Head of caudate nucleus (tissue), 42 donors: ENCODE results near the gene CTSC.
"Not testable (repeated sequence)": the region's sequence is repeated elsewhere in the genome, so short reads cannot be mapped to it uniquely, and the experiment has no call there.

ENCODE experiments used
- DNase-seq, 42 donors: peaks; one replicate each; pipeline versions ENCODE4 v3.0.0 to v3.0.0-alpha.2; 2020 to 2021; ENCODE audit warnings: mixed read lengths in 7 of 42
- intact Hi-C: fragments of 100-400 bp; cut with DNase I; formaldehyde crosslinking; loops from one replicate; pipeline ENCODE4 v1.15.0; 2022

The CTSC gene

DNA sequence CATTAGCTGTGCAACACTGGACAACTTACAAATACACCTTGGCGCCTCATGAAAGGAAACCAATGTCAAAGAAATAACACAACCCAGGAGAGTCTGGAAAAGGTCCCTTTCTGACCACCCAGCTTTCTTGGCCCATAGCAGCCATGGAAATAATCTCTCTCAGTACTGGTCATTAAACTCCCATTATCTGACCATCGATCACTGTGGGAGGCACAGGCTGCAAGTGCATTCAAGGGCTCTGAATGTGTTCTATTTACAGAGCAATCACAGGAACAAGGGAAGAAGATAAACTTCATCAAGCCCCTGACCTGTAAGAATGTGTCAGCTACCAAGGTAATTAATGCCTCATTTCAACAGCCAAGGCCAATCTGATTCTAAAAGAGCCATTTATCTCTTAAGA, 40.1 kb downstream of the CTSC start:
- intact Hi-C loops: no loop called here
- DNase-seq: no peak

DNA sequence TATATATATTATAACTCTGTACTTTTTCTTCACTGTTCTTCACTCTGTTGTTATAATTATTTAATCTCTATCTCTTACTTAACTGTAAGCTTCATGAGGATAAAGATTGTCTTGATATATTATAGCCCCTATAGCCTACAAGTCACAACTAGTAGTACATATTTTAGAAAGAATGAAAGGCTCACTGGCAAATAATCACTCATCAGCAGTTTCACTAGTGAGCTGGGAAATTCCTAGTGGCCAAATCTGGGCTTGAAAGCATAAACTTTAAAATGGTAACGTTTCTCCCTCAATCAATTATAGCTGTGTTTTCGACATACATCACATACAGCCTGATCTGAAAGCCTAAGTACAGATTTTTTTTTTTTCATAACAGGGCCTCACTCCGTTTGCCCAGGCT, 42.5 kb downstream of the CTSC start:
- intact Hi-C loops: no loop called here
- no peak for DNase-seq

DNA sequence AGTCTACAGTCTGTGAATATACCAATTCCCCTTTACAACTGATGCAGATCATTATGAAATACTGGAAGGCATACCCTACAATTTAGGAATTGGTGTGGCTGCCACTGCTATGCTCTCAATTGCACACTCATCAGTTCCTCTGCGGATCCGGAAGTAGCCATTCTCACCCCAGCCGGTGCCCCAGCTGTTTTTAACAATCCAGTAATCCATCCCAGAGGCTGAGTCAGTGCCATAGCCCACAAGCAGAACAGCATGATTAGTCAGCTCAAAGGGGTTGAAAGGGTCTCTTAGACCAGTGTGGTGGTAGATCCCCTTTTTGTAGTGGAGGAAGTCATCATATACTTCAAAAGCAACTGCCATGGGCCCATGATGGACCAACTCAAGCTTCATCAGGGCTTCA, 43.6 kb downstream of the CTSC start:
- intact Hi-C loops: no loop called here
- DNase-seq: peak in 1 of 42 donors; percentile 12

DNA sequence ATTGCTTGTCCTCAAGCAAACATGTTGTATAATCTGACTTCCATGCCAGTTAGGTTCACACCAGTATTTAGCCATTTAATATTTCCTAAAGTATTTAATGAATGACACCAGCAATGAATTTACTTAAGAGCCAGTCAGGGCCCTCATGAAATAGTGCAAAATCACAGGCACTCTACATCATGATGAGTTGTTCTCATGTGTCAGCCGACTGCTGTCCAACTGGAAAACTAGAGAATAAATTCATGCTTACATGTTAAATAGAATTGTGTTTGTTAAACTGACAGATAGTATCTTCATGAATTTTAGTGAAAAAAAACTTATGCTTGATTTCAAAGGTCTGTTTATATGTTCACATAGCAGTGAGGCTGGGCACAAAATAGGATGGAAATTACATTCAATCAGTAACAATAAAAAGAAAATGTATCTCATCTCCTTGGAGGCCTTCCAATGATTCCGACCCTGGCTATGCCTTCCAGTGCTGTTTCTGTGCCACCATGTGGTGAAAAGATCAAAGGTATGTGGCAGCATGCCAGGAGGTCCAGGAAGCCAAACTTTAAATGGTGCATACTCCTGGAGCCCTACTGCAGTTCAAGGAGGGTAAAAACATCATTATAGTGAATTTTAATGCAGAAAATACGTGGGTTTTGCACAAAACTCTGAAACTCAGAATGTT, 45.2 kb downstream of the CTSC start:
- no peak for DNase-seq
- intact Hi-C loops: no loop called here

DNA sequence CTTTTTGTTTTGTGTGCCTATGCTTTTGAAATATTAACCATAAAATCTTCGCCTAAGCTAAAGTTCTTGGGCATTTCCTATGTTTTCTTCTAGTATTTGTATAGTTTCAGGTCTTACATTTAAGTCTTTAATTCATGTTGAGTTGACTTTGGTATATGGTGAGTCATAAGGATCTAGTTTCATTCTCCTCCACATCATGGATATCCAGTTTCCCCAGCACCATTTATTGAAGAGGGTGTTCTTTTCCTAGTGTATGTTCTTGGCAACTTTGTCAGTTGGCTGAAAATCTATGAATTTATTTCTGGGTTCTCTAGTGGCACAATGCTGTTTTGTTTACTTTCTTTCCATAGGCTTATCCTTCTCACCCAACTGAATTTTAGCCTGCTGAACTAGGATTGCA, 49.0 kb downstream of the CTSC start:
- no peak for DNase-seq
- intact Hi-C loops: no loop called here

DNA sequence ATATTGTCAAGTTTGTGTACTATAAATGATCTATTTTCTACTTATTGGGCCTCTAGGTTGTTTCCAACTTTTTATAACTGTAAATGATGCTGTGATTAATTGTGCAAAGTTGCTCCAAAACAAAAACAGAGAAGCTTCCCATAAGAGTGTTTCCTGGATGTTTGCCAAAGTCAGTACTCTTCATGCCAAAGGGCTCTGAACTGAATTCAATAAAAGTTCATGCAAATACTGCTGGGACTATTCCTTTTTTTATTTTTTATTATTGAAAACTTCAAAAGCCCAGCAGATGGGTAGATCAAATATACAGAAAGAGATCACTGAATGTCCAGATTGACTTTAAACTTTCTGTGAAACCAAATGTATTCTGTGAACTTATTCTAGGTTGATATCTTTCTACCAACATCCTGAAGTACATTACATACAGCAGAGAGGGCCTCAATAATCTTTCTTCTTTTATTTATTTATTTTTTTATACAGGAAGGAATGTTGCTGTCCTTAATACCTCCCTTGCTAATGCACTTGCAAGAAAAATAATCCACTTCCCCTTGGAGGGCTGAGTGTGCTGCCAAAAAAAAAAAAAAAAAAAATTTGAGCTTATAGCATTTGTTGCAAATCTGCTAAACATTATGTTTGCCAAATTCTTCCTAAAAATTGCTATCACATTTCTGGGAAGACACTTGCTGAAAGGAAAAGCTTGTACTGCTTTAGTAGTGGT, 53.0 kb downstream of the CTSC start:
- no peak for DNase-seq
- intact Hi-C loops: no loop called here

- intact Hi-C loops: no loop called here
- no peak for DNase-seq
Measured at GRCh38 chr11:88282747-88283515, 54.6 kb downstream of the CTSC start.

DNA sequence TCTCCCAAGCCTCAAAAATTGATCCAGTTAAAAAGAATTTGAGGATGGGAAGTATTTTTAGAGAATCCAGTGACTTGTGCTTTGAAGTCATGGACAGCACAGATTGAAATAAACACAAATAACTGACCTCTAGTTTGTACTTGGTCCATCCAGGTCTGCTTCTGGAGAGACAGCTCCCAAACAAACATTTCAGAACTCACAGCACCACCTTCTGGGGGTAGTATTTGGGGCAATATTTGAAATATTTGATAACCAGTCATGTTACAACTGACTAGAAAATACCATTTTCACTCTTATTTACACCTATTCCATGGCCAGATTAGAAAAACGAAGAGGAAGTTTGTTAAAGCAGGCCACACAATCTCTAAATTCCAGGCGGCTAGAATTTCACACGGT, 56.2 kb downstream of the CTSC start:
- no peak for DNase-seq
- intact Hi-C loops: no loop called here

GRCh38 chr11:88280673-88281316, 56.7 kb downstream of the CTSC start:
- DNase-seq: no peak
- intact Hi-C loops: no loop called here

- intact Hi-C loops: no loop called here
- no peak for DNase-seq
Measured at GRCh38 chr11:88277349-88277915, 60.1 kb downstream of the CTSC start.

DNA sequence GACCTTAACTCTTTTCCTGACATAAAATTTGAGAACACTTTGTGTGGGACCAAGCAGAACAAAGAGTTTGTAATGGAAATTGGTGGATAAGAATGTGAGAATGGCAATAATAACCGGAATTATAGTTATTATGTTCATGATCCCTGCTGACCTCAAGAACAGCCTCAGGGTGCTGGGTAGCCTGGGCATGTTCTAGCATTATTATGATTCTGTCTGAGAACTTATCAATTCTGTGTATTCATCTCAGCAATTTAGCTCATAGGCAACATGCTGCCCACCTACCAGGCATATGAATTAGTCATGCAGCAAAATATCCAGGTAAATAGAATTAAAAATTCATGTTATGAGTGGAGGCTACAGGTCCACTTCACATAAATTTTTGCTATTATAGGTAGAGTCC, 61.9 kb downstream of the CTSC start:
- intact Hi-C loops: no loop called here
- no peak for DNase-seq

DNA sequence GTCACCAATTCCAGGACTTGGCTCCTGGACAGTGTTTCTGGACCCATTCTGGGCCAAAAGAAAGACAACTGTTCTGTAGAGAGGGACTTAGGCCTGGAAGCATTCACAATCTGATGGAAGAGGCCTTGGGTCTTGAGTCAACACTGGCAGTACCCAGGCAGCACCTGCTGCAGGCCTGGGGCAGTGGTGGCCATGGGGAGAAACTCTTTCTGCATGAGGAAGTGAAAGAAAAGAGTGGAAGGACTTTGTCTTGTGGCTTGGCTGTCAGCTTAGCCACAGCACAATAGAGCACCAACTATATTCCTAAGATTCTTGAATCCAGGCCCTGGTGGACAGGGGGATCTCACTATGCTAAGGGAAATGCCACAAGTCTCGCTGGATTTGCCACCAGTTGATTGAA, 70.6 kb downstream of the CTSC start:
- intact Hi-C loops: no loop called here
- DNase-seq: peak in 3 of 42 donors; percentile 6 to 15 (median 8)

DNA sequence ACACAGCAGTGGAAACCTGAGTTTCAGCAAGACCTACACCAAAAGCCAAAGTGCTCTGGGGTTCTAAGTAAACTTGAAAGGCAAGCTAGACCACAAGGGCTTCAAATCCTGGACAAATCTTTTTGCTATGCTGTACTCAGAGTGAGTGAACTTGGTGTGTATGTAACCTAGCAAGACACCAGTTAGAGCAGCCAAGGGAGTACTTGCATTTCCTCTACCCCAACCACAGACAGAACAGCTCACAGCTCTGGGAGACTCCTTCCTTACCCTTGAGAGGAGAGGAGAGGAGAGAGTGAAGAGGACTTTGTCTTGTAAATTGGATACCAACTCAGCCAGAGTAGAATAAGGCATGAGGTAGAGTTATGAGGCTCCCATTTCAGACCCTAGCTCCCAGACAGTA, 71.4 kb downstream of the CTSC start:
- intact Hi-C loops: no loop called here
- DNase-seq: no peak

DNA sequence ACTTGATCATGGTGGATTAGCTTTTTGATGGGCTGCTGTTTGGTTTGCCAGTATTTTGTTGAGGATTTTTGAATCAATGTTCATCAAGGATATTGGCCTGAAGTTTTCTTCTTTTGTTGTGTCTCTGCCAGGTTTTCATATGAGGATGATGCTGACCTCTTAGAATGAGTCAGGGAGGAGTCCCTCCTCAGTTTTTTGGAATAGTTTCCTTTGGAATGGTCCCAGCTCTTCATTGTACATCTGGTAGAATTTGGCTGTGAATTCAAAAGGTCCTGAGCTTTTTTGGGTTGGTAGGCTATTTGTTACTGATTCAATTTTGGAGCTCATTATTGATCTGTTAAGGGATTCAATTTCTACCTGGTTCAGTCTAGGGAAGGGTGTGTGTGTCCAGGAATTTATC, 78.1 kb downstream of the CTSC start:
- no peak for DNase-seq
- intact Hi-C loops: no loop called here

DNA sequence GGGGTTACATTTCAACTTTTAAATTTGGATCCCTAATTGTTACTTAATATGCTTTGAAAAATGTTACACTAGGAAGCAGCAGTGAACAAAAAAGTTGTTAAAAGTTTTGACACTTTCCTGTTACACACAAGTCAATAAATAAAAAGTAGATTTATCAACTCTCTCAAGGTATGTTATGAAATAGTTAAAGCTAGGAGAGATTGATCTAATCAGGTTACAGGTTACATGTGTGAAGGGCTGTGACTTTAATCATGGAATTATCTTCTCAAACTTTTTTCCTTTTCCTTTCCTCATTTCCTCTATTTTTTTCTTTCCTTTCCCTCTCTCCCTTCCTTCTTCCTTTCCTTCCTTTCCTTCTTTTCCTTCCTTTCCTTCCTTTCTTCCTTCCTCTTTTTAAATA, 85.3 kb downstream of the CTSC start:
- DNase-seq: no peak

GRCh38 chr11:88250566-88251242, 86.8 kb downstream of the CTSC start:
- intact Hi-C loops: no loop called here
- DNase-seq: no peak

More for the DNA sequence above, 85.3 kb downstream of the CTSC start:
- intact Hi-C loops: no loop called here

DNA sequence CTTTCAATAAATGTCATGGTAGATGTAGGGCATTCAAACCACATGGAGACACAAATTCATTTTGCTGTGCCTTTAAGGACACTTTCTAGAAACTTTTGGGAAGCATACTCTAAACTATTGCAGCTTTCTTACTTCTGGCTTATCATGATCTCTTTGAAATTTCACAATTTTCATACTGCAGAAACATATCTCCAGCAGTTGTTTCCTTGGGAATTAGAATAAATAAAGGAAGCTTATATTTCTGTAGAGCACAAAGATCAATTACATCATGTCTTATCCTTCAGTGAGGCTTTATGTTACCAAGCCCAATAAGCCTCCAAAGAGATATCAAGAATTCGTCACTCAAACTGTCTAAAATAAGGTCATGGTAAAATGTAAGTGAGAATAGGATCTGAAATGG, 87.8 kb downstream of the CTSC start:
- no peak for DNase-seq
- intact Hi-C loops: no loop called here

DNA sequence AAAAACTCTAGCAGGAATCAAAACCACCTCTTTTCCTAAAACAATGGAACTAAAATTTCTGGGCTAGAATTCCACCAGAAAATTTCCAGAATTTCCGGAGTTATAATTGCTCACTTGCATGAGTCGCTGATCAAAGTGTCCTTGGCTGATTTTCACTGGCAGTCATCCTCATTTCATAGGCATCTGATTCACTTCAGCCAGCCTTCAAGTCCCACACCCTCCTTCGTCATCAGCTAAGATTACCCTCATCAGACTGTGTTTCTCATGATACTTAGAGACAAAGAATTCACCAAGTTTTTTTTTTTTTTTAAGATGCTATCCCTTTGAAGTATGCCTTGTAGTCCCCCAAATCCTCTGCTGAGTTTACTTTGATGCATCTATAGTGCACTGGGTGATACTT, 90.8 kb downstream of the CTSC start:
- DNase-seq: no peak
- intact Hi-C loops: no loop called here

- DNase-seq, intact Hi-C loops: not testable (repeated sequence)
Measured at GRCh38 chr11:88245576-88245975, 92.0 kb downstream of the CTSC start.
